DOHH2 (cell line): ENCODE results near the gene FMNL3.
"Not testable (repeated sequence)": the region's sequence is repeated elsewhere in the genome, so short reads cannot be mapped to it uniquely, and the experiment has no call there.

ENCODE experiments used
- H3F3A ChIP-seq: fragments of 200-600 bp; sonication (generic), shearing (Covaris generic); 2 replicates; pipeline ENCODE4 v1.6.0; 2016; ENCODE audit warnings: antibody characterized with exemption, mild to moderate bottlenecking; ENCODE audit not compliant: control insufficient read depth, insufficient read depth
- H3K27ac ChIP-seq: fragments of 200-600 bp; sonication (generic); 2 replicates; pipeline ENCODE4 v1.5.1; 2014; ENCODE audit warnings: low read depth, mild to moderate bottlenecking, low read length, moderate library complexity
- H3K27me3 ChIP-seq: fragments of 200-600 bp; sonication (generic); 2 replicates; pipeline ENCODE4 v1.6.1; 2014; ENCODE audit warnings: mild to moderate bottlenecking, low read length, mixed read lengths; ENCODE audit not compliant: control insufficient read depth
- H3K36me3 ChIP-seq: fragments of 200-600 bp; sonication (generic); 2 replicates; pipeline ENCODE4 v1.6.1; 2014; ENCODE audit warnings: mild to moderate bottlenecking, low read length, moderate library complexity, mixed read lengths; ENCODE audit not compliant: control insufficient read depth
- H3K4me1 ChIP-seq: fragments of 200-600 bp; sonication (generic); 2 replicates; pipeline ENCODE4 v1.6.1; 2014; ENCODE audit warnings: mild to moderate bottlenecking, low read length, mixed read lengths; ENCODE audit not compliant: control insufficient read depth
- H3K4me2 ChIP-seq: fragments of 200-600 bp; sonication (generic); 2 replicates; pipeline ENCODE4 v1.6.0; 2014; ENCODE audit warnings: mild to moderate bottlenecking, low read length, moderate library complexity
- H3K4me3 ChIP-seq: fragments of 200-600 bp; sonication (generic); 2 replicates; pipeline ENCODE4 v1.5.1; 2014; ENCODE audit warnings: mild to moderate bottlenecking, low read length, mixed read lengths
- H3K79me2 ChIP-seq: fragments of 200-600 bp; sonication (generic); 2 replicates; pipeline ENCODE4 v1.6.1; 2014; ENCODE audit warnings: mild to moderate bottlenecking, low read length, mixed read lengths; ENCODE audit not compliant: control insufficient read depth
- H3K9me2 ChIP-seq: fragments of 200-600 bp; sonication (generic); replicated peaks from 2 replicates; pipeline ENCODE4 v1.6.1; 2014; ENCODE audit warnings: mild to moderate bottlenecking, low read length, mixed read lengths; ENCODE audit not compliant: control insufficient read depth
- H3K9me3 ChIP-seq: fragments of 200-600 bp; sonication (generic); 2 replicates; pipeline ENCODE4 v1.6.1; 2014; ENCODE audit warnings: antibody characterized with exemption, low read length, mixed read lengths; ENCODE audit not compliant: control insufficient read depth, insufficient read depth
- H4K20me1 ChIP-seq: fragments of 200-600 bp; sonication (generic); 2 replicates; pipeline ENCODE4 v1.6.0; 2014; ENCODE audit warnings: low read depth, mild to moderate bottlenecking, antibody characterized with exemption, low read length, moderate library complexity; ENCODE audit not compliant: control insufficient read depth, insufficient read depth
- EZH2phosphoT487 ChIP-seq: fragments of 200-600 bp; sonication (generic); IDR thresholded peaks from 2 replicates; pipeline ENCODE4 v1.6.1; 2017; ENCODE audit warnings: borderline replicate concordance, mild to moderate bottlenecking, antibody characterized with exemption, low read length, moderate library complexity, mixed read lengths
- TF ChIP-seq, protein P1 (sequence below): fragments of 200-600 bp; sonication (generic); IDR thresholded peaks from one replicate; pipeline ENCODE4 v1.5.1; 2014; ENCODE audit warnings: antibody characterized with exemption, mild to moderate bottlenecking, low read depth, low read length; ENCODE audit not compliant: poor library complexity, severe bottlenecking

Gene FMNL3

DNA sequence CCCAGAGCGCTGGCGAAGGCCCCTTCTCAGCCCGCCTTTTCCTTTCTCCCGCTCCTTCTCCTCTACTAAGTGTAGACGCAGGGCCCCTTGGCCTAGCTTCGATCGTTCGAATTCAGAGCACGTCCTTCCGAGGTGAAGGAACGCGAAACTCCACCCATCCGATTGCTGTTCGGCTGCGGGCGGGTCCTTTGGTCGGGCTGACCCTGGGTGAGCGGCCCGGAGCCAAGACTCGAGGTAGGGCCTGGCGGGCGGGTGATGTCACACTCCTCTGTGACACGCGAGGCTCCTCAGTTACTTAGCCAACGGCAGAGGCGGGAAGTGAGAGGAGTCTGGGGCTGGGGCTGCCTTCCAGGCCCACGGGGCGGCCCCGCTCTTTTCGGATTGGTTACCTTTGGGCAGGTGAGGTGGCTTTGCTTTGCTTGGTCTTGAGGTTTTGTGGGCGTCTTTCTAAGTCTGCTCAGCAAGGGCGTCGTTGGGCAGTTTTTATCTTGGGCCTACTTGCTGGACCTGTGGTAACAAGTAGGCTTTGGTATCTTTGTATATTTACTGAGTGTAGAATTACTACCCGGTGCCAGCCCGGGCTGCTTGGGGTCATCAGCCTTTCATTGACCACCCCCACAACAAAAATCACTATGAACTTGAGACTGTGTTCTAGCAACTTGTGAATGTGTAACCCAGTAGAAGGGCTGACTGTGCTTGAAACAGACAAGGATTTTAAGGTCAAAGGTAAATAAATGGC lies 34.8 kb upstream of the FMNL3 start:
- Histone ChIP-seq H3K9me3 (no peaks in the 10 kb centered on the region), H3K36me3 (peaks cover 39% of the 10 kb centered on the region), H3K4me1 (peaks cover 27% of the 10 kb centered on the region), H3K27me3 (no peaks in the 10 kb centered on the region), H3K9me2 (no peaks in the 10 kb centered on the region), H3K4me3 (peak overlapping the region; percentile 77), H3F3A (no peaks in the 10 kb centered on the region), H3K79me2 (peaks cover 54% of the 10 kb centered on the region), H3K4me2 (peak overlapping the region; percentile 72), H3K27ac (peak overlapping the region; percentile 82), H4K20me1 (peaks cover 30% of the 10 kb centered on the region)
- no peak for TF ChIP-seq EZH2phosphoT487
- TF ChIP-seq, protein P1, sequence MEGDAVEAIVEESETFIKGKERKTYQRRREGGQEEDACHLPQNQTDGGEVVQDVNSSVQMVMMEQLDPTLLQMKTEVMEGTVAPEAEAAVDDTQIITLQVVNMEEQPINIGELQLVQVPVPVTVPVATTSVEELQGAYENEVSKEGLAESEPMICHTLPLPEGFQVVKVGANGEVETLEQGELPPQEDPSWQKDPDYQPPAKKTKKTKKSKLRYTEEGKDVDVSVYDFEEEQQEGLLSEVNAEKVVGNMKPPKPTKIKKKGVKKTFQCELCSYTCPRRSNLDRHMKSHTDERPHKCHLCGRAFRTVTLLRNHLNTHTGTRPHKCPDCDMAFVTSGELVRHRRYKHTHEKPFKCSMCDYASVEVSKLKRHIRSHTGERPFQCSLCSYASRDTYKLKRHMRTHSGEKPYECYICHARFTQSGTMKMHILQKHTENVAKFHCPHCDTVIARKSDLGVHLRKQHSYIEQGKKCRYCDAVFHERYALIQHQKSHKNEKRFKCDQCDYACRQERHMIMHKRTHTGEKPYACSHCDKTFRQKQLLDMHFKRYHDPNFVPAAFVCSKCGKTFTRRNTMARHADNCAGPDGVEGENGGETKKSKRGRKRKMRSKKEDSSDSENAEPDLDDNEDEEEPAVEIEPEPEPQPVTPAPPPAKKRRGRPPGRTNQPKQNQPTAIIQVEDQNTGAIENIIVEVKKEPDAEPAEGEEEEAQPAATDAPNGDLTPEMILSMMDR: no peak

DNA sequence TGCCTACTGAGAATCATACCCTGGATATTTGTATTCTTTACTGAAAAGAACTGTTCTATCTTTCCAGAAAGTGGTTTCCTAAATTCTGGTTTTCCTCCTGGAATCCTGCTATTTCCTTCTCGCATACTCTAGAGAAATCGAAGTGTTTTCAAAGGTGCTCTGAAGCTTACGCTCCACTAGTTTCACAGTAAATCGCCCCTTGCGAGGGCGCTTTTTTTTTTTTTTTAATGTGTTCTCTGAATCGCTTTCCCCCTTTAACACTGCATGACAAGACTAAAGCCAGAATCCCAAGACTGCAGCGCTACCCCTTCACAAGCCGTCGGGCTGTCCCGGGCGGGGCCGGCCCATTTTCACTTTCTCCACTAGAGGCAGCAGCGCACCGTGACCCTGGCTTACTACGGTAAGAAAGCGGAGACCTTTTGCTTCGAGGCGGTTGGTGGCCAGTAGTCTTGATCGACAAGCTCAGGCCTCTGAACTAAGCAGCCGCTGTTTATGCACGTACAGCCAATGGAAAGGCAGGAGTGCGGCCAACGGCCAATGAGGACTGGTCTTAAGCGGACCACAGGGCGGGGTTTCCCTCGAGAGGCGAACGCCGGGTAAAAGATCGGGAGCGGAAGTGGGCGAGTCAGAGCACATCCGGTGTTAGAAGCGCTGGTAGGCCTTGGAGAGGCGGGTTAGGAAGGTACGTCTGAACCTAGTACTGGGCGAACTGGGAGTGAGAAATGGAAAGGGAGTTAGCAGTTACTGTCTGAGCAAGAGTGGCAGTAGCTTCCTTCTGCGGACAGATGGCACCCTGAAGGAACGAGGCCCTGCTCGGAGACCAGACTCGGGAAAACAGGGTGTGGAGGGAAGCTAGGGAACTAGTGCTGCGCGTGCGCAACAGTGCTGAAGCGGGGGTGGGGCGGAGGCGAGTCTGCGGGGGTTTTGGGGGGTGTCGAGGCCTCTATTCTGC lies 34.0 kb upstream of the FMNL3 start, which contains the start of gene TMBIM6:
TSS of gene TMBIM6 (plus strand) at position 628 of the 952 bp plus-strand sequence. CDS start 10,937 bp downstream, outside the sequence.
- no peaks in the 10 kb centered on the region for H3K27me3 ChIP-seq
- no peaks in the 10 kb centered on the region for H3F3A ChIP-seq
- H3K4me2 ChIP-seq: peak within 1 kb of the TSS; percentile 80
- TF ChIP-seq EZH2phosphoT487: no peak
- TF ChIP-seq, protein P1: peak; percentile 96
- no peaks in the 10 kb centered on the region for H3K9me2 ChIP-seq
- peak within 1 kb of the TSS; percentile 77 for H3K4me3 ChIP-seq
- peaks cover 31% of the 10 kb centered on the region for H3K36me3 ChIP-seq
- H3K27ac ChIP-seq: peak within 1 kb of the TSS; percentile 82
- H4K20me1 ChIP-seq: peaks cover 28% of the 10 kb centered on the region
- H3K79me2 ChIP-seq: peaks cover 46% of the 10 kb centered on the region
- peaks cover 27% of the 10 kb centered on the region for H3K4me1 ChIP-seq
- H3K9me3 ChIP-seq: no peaks in the 10 kb centered on the region

DNA sequence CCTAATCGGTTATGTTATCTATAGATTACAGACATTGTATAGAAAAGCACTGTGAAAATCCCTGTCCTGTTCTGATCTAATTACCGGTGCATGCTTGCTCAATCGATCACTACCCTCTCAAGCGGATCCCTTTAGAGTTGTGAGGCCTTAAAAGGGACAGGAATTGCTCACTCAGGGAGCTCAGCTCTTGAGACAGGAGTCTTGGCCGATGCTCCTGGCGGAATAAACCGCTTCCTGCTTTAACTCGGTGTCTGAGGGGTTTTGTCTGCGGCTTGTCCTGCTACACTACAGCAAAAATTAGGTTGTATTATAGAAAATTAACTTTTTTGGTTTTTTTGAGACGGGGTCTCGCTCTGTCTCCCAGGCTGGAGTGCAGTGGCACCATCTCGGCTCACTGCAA lies 33.1 kb upstream of the FMNL3 start:
- H3K27me3 ChIP-seq, H3F3A ChIP-seq, H3K9me3 ChIP-seq, H3K9me2 ChIP-seq, H3K4me2 ChIP-seq, H3K27ac ChIP-seq, H3K4me3 ChIP-seq: not testable (repeated sequence)
- Histone ChIP-seq H3K36me3 (peaks cover 30% of the 10 kb centered on the region), H4K20me1 (peaks cover 26% of the 10 kb centered on the region), H3K4me1 (peaks cover 27% of the 10 kb centered on the region), H3K79me2 (peaks cover 37% of the 10 kb centered on the region)

DNA sequence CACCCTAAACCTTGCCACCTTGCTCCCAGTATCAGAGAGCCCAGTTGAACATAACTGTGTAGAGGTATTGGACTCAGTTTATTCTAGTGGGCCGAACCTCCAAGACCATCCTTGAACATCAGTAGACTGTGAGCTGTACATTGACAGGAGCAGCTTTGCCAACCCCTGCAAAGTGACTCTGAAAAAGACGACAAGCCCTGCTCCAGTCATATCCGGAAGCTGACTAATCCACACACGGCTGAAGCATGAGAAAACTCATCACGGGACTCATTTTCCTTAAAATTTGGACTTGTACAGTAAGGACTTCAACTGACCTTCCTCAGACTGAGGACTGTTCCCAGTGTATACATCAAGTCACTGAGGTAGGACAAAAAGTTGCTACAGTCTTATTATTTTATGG lies 31.5 kb upstream of the FMNL3 start:
- H3F3A ChIP-seq, H3K4me2 ChIP-seq, H3K27me3 ChIP-seq, H3K9me2 ChIP-seq, H3K9me3 ChIP-seq, H3K4me3 ChIP-seq, H3K27ac ChIP-seq: not testable (repeated sequence)
- peaks cover 16% of the 10 kb centered on the region for H3K36me3 ChIP-seq
- H4K20me1 ChIP-seq: peaks cover 14% of the 10 kb centered on the region; the same call in 1 of the 2 replicates
- H3K79me2 ChIP-seq: peaks cover 21% of the 10 kb centered on the region
- peaks cover 16% of the 10 kb centered on the region for H3K4me1 ChIP-seq

DNA sequence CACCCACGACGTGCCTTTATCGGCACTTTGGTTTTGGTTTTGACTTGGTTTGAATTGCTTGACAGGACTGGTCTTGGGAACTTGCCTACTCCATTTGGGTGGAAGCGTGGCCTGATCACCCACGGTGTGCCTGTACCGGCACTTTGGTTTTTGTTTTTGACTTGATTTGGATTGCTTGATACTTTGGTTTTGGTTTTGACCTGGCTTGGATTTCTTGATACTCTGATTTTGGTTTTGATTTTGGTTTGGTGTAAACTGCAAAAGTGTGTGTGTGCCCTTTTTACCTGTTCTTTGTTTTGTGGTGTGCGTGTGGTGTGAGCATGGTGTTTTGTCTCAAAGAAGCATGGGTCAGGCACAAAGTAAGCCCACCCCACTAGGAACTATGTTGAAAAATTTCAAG lies 27.7 kb upstream of the FMNL3 start:
- not testable (repeated sequence) for H3K9me3 ChIP-seq

More for the DNA sequence above, 27.7 kb upstream of the FMNL3 start:
- H3K4me1 ChIP-seq, H3K36me3 ChIP-seq, H3F3A ChIP-seq, H3K27ac ChIP-seq, H3K9me2 ChIP-seq, H3K27me3 ChIP-seq, H3K79me2 ChIP-seq, H3K4me3 ChIP-seq, H4K20me1 ChIP-seq, H3K4me2 ChIP-seq: not testable (repeated sequence)
